BJ (cell line): ENCODE measurements around the gene HLA-DOA. TPM values are rescaled to one million over a fixed set of nuclear protein-coding genes. Genes with fewer than 3 reads are reported as not detected.

Source experiments
- CTCF ChIA-PET: fragments of 350-600 bp; formaldehyde crosslinking; extraction: SDS; loops from one replicate; lab custom pipeline; 2021; ENCODE audit warnings: antibody characterized with exemption, inconsistent platforms; lab: Yijun Ruan, JAX
- POLR2A ChIA-PET: fragments of 300-600 bp; sonication (Branson Sonifier 250); formaldehyde crosslinking; extraction: SDS; loops from one replicate; lab custom pipeline; 2021; ENCODE audit warnings: antibody characterized with exemption; lab: Charles Lee
- DNase-seq: peaks from one replicate; pipeline ENCODE4 v3.0.0-alpha.2; 2011; ENCODE audit warnings: low read depth
- H3K27me3 ChIP-seq: 2 replicates; pipeline ENCODE4 v1.6.0; 2011; ENCODE audit warnings: low read length; ENCODE audit not compliant: control insufficient read depth, insufficient read depth
- H3K36me3 ChIP-seq: 2 replicates; pipeline ENCODE4 v1.5.1; 2011; ENCODE audit warnings: low read length; ENCODE audit not compliant: control insufficient read depth, insufficient read depth
- H3K4me3 ChIP-seq: 2 replicates; pipeline ENCODE4 v1.5.1; 2011; ENCODE audit warnings: low read depth, mild to moderate bottlenecking, control low read depth, low read length
- CTCF ChIP-seq: IDR thresholded peaks from 2 replicates; pipeline ENCODE4 v1.5.1; 2011; ENCODE audit warnings: low read depth, mild to moderate bottlenecking, control low read depth, inconsistent platforms, low read length, moderate library complexity; ENCODE audit not compliant: insufficient read depth
- polyA plus RNA-seq: library from polyadenylated mRNA; depleted of rRNA; stranded (reverse); fragments of >200 nt; gene quantifications from 2 replicates; pipeline ENCODE4 v1.2.3, GENCODE V29; 2011

HLA-DOA gene
- polyA plus RNA-seq, 1 experiment: not detected

DNA sequence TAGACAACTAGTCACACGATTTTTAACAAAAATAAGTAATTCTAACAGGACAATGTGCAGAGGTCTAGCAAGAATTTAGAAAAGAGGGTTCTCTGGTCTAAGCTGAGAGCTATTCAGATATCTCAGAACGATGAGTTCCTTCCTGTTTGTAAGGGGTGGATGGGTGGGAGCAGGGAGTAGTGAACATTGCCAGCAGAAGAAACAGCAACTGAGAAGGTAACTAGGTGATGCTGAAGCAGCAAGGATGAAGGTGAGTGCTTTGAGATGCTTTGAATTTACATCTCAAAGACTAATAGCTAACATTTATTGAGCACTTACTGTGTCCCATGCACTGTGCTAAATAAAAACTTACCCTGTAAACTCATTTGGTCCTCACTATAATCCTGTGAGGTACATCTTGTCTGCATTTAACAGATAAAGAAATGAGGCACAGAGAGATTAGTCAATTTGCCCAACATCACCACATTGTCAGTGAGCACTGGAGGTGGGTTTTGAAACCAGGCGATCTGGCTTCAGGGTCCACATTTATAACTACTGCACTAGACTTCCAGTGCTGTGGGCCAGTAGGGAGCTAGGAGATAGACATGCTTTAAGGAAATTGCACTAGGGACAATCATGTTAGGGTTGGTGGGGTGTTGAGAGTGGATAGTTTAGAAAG lies 25.3 kb downstream of the HLA-DOA start:
- H3K4me3 ChIP-seq: no peak overlapping the region
- H3K27me3 ChIP-seq: no peaks in the 10 kb centered on the region; the same call in none of the 2 replicates
- TF ChIP-seq CTCF: no peak
- H3K36me3 ChIP-seq: peaks cover 16% of the 10 kb centered on the region
- CTCF ChIA-PET: interaction anchor here (0.6 to 9.2 kb wide), 40 partner anchors 8 to 293 kb away, joined by 3 to 246 read pairs (median 4); partner anchors contain the start of genes B3GALT4, BRD2, HLA-DMA and HLA-DMB
- DNase-seq: no peak
- POLR2A ChIA-PET: interaction anchor here (1.0 to 3.0 kb wide), 2 partner anchors 12 to 90 kb away, joined by 3 to 17 read pairs; no protein-coding TSS in a partner anchor

DNA sequence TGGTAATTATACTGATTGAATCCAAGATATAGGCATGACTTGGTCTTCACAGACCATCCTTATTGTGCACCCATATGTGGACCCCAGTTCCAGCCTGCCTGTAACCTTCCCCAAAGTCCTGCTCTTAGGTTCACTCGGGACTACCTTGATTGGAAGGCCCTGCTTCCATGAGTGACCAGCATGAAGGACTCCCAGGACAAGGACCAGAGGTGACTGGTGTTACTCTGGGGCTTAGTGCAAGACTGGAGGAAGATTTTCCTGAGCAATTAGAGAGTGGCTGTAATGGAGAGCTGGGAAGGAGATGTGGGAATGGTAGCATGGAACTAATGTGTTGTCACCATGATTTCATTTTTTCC lies 25.9 kb downstream of the HLA-DOA start:
- POLR2A ChIA-PET: interaction anchor here (3.0 kb wide), 1 partner anchor 12 kb away, joined by 17 read pairs; no protein-coding TSS in a partner anchor
- no peak for TF ChIP-seq CTCF
- Histone ChIP-seq H3K27me3 (no peaks in the 10 kb centered on the region; the same call in none of the 2 replicates), H3K36me3 (peaks cover 19% of the 10 kb centered on the region), H3K4me3 (no peak overlapping the region)
- DNase-seq: no peak
- CTCF ChIA-PET: interaction anchor here (0.7 to 9.2 kb wide), 17 partner anchors 10 to 141 kb away, joined by 3 to 246 read pairs (median 13); partner anchors contain the start of genes BRD2, HLA-DMA, HLA-DMB and PSMB8

- H3K27me3 ChIP-seq: no peaks in the 10 kb centered on the region; the same call in 1 of the 2 replicates
- H3K4me3 ChIP-seq: no peak overlapping the region
- peaks cover 24% of the 10 kb centered on the region for H3K36me3 ChIP-seq
- ChIA-PET CTCF (interaction anchor here (1.0 to 9.2 kb wide), 10 partner anchors 10 to 129 kb away, joined by 3 to 246 read pairs (median 24); partner anchors contain the start of genes HLA-DMB and PSMB9), POLR2A (interaction anchor here (1.1 to 3.0 kb wide), 2 partner anchors 9 to 11 kb away, joined by 3 to 17 read pairs; no protein-coding TSS in a partner anchor)
- DNase-seq: no peak
- TF ChIP-seq CTCF: no peak
These were observed 26.5 kb downstream of the HLA-DOA start for GRCh38 chr6:32982702-32983492.

- no peaks in the 10 kb centered on the region; the same call in 1 of the 2 replicates for H3K27me3 ChIP-seq
- ChIA-PET POLR2A (interaction anchor here (1.1 to 3.0 kb wide), 2 partner anchors 8 to 10 kb away, joined by 3 to 17 read pairs; no protein-coding TSS in a partner anchor), CTCF (interaction anchor here (1.0 to 9.2 kb wide), 4 partner anchors 17 to 96 kb away, joined by 5 to 246 read pairs (median 24); no protein-coding TSS in a partner anchor)
- H3K36me3 ChIP-seq: peaks cover 28% of the 10 kb centered on the region
- H3K4me3 ChIP-seq: no peak overlapping the region
- DNase-seq: no peak
- no peak for TF ChIP-seq CTCF
These were observed 27.2 kb downstream of the HLA-DOA start for GRCh38 chr6:32982084-32982701.
